Mesothelial cell of epicardium (in vitro differentiated cells): ENCODE results near the gene MTARC2. TPM values are rescaled to one million over a fixed set of nuclear protein-coding genes. Genes with fewer than 3 reads are reported as not detected.

Experiments used
- DNase-seq, 2 experiments: peaks; one replicate each; pipeline ENCODE4 v3.0.0; 2021; ENCODE audit warnings: low spot score in 2 of 2; ENCODE audit not compliant: unreplicated experiment in 2 of 2
- H3K27ac Mint-ChIP-seq: 2 replicates; pipeline ENCODE4 v1.8.0; 2021; ENCODE audit warnings: mixed read lengths
- H3K27me3 Mint-ChIP-seq: 2 replicates; pipeline ENCODE4 v1.8.0; 2021; ENCODE audit warnings: low read depth, mixed read lengths
- H3K36me3 Mint-ChIP-seq: 2 replicates; pipeline ENCODE4 v1.8.0; 2021; ENCODE audit warnings: mixed read lengths
- H3K4me1 Mint-ChIP-seq: 2 replicates; pipeline ENCODE4 v1.8.0; 2021; ENCODE audit warnings: mixed read lengths
- H3K4me3 Mint-ChIP-seq: 2 replicates; pipeline ENCODE4 v1.8.0; 2021; ENCODE audit warnings: mild to moderate bottlenecking, moderate library complexity, mixed read lengths
- H3K9me3 Mint-ChIP-seq: 2 replicates; pipeline ENCODE4 v1.8.0; 2021; ENCODE audit warnings: mixed read lengths
- total RNA-seq: library from RNA; stranded (reverse); gene quantifications from 3 replicates; pipeline ENCODE4 v1.2.1, GENCODE V29; 2021
- TF ChIP-seq, protein P1 (sequence below): fragments of 200-600 bp; sonication (generic); IDR thresholded peaks from one replicate; pipeline ENCODE4 v1.5.0; 2021; ENCODE audit warnings: antibody characterized with exemption; ENCODE audit not compliant: unreplicated experiment

MTARC2 gene
- total RNA-seq, 1 donor from 2014 or later: 12.5 TPM

DNA sequence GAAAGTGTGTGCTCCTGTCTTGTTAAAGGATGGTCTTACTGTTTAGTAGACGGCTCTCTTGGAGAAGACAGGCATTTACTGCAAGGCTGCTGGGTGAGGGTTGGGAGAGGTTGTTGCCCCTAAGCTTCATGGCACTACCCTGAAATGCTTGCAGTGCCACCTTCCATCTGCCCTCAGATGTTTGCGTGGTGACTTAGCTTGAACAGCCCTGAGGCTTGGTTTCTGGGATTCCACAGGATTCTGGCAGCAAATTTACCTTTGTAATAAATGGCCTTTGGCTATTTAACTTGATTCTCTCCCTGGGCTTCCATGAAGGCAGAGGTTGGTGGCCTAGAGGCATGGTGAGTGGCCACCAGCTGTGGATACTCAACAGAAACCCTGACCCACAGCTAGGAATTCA is 50.2 kb downstream of the MTARC2 start:
- peaks cover 2% of the 10 kb centered on the region for H3K36me3 Mint-ChIP-seq
- H3K27me3 Mint-ChIP-seq: no peaks in the 10 kb centered on the region
- H3K4me3 Mint-ChIP-seq: no peak overlapping the region
- no peaks in the 10 kb centered on the region for H3K4me1 Mint-ChIP-seq
- TF ChIP-seq, protein P1, sequence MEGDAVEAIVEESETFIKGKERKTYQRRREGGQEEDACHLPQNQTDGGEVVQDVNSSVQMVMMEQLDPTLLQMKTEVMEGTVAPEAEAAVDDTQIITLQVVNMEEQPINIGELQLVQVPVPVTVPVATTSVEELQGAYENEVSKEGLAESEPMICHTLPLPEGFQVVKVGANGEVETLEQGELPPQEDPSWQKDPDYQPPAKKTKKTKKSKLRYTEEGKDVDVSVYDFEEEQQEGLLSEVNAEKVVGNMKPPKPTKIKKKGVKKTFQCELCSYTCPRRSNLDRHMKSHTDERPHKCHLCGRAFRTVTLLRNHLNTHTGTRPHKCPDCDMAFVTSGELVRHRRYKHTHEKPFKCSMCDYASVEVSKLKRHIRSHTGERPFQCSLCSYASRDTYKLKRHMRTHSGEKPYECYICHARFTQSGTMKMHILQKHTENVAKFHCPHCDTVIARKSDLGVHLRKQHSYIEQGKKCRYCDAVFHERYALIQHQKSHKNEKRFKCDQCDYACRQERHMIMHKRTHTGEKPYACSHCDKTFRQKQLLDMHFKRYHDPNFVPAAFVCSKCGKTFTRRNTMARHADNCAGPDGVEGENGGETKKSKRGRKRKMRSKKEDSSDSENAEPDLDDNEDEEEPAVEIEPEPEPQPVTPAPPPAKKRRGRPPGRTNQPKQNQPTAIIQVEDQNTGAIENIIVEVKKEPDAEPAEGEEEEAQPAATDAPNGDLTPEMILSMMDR: no peak
- DNase-seq: peak in 1 of 2 experiments; percentile 25
- H3K27ac Mint-ChIP-seq: no peak overlapping the region
- no peaks in the 10 kb centered on the region for H3K9me3 Mint-ChIP-seq

DNA sequence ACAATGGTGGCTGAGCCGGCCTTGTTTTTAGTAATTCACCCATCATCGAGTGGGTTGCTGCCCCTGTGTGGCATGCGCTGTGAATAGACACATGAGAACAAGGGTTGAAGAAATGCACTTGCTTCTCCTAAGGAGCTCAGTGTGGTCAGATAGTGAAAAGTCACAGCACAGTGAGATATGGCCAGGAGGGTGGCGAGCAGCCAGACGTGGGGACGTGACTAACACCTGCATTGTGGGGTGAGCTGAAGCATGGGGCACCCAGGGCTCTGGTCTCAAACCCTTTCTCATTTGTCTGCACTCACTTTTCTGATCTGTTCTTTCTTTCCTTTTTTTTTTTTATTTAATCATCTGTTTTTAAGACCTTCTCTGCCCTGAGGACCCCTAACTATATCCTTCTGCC is 52.1 kb downstream of the MTARC2 start:
- Mint-ChIP-seq H3K9me3 (no peaks in the 10 kb centered on the region), H3K27ac (no peak overlapping the region), H3K27me3 (peaks cover 1% of the 10 kb centered on the region), H3K4me3 (no peak overlapping the region), H3K36me3 (peaks cover 2% of the 10 kb centered on the region), H3K4me1 (no peaks in the 10 kb centered on the region)
- TF ChIP-seq, protein P1: no peak
- peak in 1 of 2 experiments; percentile 24 for DNase-seq

DNA sequence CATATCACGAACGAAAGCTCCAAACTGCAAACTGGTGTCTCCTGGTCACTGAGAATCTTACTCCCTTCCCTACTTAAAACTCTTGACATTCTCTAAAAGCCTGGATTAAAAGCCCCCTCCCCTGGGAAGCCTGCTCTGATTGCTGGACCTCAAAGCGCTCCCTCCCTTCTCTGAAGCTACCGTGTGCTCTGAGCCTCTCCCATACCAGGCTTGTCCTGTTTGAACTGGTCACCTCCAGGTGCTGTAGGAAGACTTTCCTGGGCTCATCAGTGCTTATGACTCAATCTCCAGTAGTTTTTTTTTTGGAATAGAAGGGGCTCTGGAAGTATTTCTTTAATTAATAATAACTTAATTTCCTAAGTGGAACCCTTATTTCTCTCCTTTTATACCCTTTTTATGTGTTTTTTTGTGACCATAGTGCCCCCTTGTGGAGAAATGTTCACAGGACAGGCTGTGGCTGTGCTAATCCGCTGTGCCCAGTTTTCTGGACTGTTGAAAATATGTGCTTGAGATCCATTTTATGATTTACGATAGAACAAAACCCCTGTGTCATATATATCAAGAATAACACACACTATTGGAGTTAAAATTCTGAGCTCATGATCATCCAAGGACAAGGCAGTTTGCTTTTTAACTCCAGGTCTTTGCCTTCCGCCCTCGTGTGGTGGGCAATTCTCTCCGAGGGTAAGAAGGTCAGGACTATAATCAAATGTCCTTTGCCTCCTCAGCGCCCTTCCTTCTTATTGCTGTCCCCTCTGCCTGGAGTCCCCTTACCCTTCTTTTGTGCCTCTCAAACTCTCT is 55.5 kb downstream of the MTARC2 start:
- no peaks in the 10 kb centered on the region for H3K9me3 Mint-ChIP-seq
- H3K27ac Mint-ChIP-seq: no peak overlapping the region
- no peak overlapping the region for H3K4me3 Mint-ChIP-seq
- H3K27me3 Mint-ChIP-seq: peaks cover 5% of the 10 kb centered on the region
- peak in 1 of 2 experiments; percentile 41 for DNase-seq
- H3K36me3 Mint-ChIP-seq: peaks cover 2% of the 10 kb centered on the region
- peaks cover 13% of the 10 kb centered on the region for H3K4me1 Mint-ChIP-seq
- TF ChIP-seq, protein P1: peak; percentile 86

GRCh38 chr1:220804202-220804586 is 56.1 kb downstream of the MTARC2 start:
- Mint-ChIP-seq H3K27me3 (peaks cover 7% of the 10 kb centered on the region), H3K27ac (no peak overlapping the region), H3K36me3 (peaks cover 2% of the 10 kb centered on the region), H3K4me1 (peaks cover 19% of the 10 kb centered on the region), H3K4me3 (no peak overlapping the region), H3K9me3 (no peaks in the 10 kb centered on the region)
- TF ChIP-seq, protein P1: no peak
- no peak for DNase-seq

DNA sequence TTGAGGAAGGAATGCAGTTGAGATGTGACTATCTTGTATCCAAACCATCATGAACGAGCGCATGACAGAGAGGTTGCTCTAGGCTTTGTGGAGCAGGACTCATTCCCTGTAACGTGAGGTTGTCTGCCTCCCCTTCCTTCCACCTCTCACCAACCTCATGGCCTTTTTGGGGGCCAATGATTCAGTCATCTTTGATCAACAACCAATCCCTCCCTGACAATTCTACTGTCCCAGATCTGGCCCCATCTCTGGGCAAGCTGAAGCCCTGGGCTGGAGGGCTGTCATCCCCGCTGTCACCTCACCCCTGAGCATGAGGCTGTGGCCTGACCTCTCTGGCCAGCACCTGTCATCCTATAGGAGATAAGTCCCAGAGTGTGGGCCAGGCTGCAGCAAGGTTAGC is 58.3 kb downstream of the MTARC2 start:
- TF ChIP-seq, protein P1: no peak
- peaks cover 29% of the 10 kb centered on the region for H3K4me1 Mint-ChIP-seq

More for the DNA sequence above, 58.3 kb downstream of the MTARC2 start:
- H3K4me3 Mint-ChIP-seq: no peak overlapping the region
- no peaks in the 10 kb centered on the region for H3K9me3 Mint-ChIP-seq
- peak in 1 of 2 experiments; percentile 35 for DNase-seq
- H3K27me3 Mint-ChIP-seq: peaks cover 7% of the 10 kb centered on the region
- no peak overlapping the region for H3K27ac Mint-ChIP-seq
- peaks cover 2% of the 10 kb centered on the region for H3K36me3 Mint-ChIP-seq
